ENCODE results near the gene SPON1. TPM values are rescaled to one million over a fixed set of nuclear protein-coding genes. Genes with fewer than 3 reads are reported as not detected.

SPON1 gene
- total RNA-seq, 2 experiments from 2014 or later: 2.1 to 2.2 TPM

GRCh38 chr11:14264966-14265365 lies 302.4 kb downstream of the SPON1 start:
- no peak for ATAC-seq (ENCODE audit: poor library complexity)
- Mint-ChIP-seq H3K27ac (no peak overlapping the region), H3K27me3 (no peaks in the 10 kb centered on the region), H3K36me3 (ENCODE audit: low read depth) (peaks cover 38% of the 10 kb centered on the region), H3K4me1 (ENCODE audit: low read depth) (peaks cover 4% of the 10 kb centered on the region), H3K9me3 (no peaks in the 10 kb centered on the region), H3K4me3 (no peak overlapping the region)
- intact Hi-C loops (cut with DNase I, micrococcal nuclease): no loop called here
- POLR2A ChIA-PET: no interaction called here
- Histone ChIP-seq H3K4me1 (ENCODE audit: insufficient read depth, low read length) (peaks cover 1% of the 10 kb centered on the region), H3K27me3 (ENCODE audit: control insufficient read depth in 1 of 2, insufficient read depth in 2 of 2, low read length in 2 of 2) (no peaks in the 10 kb centered on the region), H3K36me3 (ENCODE audit: insufficient read depth, low read length) (no peaks in the 10 kb centered on the region), H3K4me3 (ENCODE audit: low read length) (no peak overlapping the region), H3K9me3 (ENCODE audit: control insufficient read depth in 1 of 2, insufficient read depth in 1 of 2, low read length in 2 of 2) (no peaks in the 10 kb centered on the region), H3K27ac (ENCODE audit: low read depth in 1 of 2, low read length in 2 of 2) (no peak overlapping the region)
- TF ChIP-seq CTCF (IDR thresholded peaks at IDR 0.05): no peak
- CTCF ChIA-PET: no interaction called here
- DNase-seq: no peak

GRCh38 chr11:14266622-14267021 lies 304.1 kb downstream of the SPON1 start:
- POLR2A ChIA-PET: no interaction called here
- CTCF ChIA-PET: no interaction called here

DNA sequence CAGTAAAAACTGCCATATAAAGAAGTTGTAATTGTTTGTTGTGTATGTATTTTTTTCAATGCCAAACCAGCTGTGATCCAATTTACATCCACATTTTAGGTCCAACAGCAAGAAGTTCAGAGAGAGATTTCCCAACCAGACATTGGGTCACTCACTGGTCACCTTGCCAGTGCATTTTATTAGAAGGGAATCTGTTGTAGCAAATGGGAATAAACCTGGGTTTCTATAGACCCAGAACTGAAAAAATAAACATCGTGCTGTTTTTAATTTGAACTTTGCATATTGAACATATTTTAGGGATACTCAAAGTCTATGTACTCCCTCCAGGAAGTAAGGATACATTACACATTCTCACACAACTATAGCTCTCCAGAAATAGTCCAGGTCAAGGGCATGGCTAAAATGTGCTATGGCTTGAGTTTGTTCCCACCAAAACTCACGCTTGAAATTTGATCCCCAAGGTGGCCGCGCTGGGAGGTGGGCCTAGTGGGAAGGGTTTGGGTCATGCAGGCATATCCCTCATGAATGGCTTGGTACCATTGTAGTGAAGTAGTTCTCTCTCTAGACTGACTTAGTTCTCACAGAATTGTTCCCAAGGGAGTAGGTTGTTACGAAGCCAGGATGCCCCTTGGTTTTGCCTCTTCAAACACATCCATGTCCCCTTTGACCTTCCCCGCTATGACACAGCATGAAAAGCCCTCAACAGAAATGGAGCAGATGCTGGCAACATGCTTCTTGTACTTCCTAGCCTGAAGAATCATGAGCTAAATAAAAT lies 305.5 kb downstream of the SPON1 start:
- no peak for ATAC-seq (ENCODE audit: poor library complexity)
- no peak overlapping the region for H3K27ac Mint-ChIP-seq
- H3K9me3 Mint-ChIP-seq: no peaks in the 10 kb centered on the region
- peaks cover 20% of the 10 kb centered on the region for H3K4me1 ChIP-seq (ENCODE audit: insufficient read depth, low read length)
- H3K4me1 Mint-ChIP-seq (ENCODE audit: low read depth): peaks cover 28% of the 10 kb centered on the region
- no peak overlapping the region for H3K4me3 Mint-ChIP-seq
- DNase-seq: no peak
- H3K27ac ChIP-seq (ENCODE audit: low read depth in 1 of 2, low read length in 2 of 2): no peak overlapping the region
- no peaks in the 10 kb centered on the region for H3K27me3 Mint-ChIP-seq
- intact Hi-C loops (cut with DNase I, micrococcal nuclease): no loop called here
- POLR2A ChIA-PET: no interaction called here
- CTCF ChIA-PET: no interaction called here
- no peaks in the 10 kb centered on the region for H3K27me3 ChIP-seq (ENCODE audit: control insufficient read depth in 1 of 2, insufficient read depth in 2 of 2, low read length in 2 of 2)
- peaks cover 26% of the 10 kb centered on the region for H3K36me3 Mint-ChIP-seq (ENCODE audit: low read depth)
- TF ChIP-seq CTCF (IDR thresholded peaks at IDR 0.05): no peak
- no peak overlapping the region for H3K4me3 ChIP-seq (ENCODE audit: low read length)
- no peaks in the 10 kb centered on the region for H3K36me3 ChIP-seq (ENCODE audit: insufficient read depth, low read length)
- no peaks in the 10 kb centered on the region for H3K9me3 ChIP-seq (ENCODE audit: control insufficient read depth in 1 of 2, insufficient read depth in 1 of 2, low read length in 2 of 2)

More at GRCh38 chr11:14266622-14267021, 304.1 kb downstream of the SPON1 start:
- H3K4me1 ChIP-seq (ENCODE audit: insufficient read depth, low read length): peaks cover 15% of the 10 kb centered on the region
- ATAC-seq (ENCODE audit: poor library complexity): no peak
- DNase-seq: no peak
- H3K9me3 Mint-ChIP-seq: no peaks in the 10 kb centered on the region
- H3K4me3 ChIP-seq (ENCODE audit: low read length): no peak overlapping the region
- H3K4me3 Mint-ChIP-seq: no peak overlapping the region
- H3K27ac Mint-ChIP-seq: no peak overlapping the region
- intact Hi-C loops (cut with DNase I, micrococcal nuclease): no loop called here
- TF ChIP-seq CTCF (IDR thresholded peaks at IDR 0.05): no peak
- no peaks in the 10 kb centered on the region for H3K27me3 ChIP-seq (ENCODE audit: control insufficient read depth in 1 of 2, insufficient read depth in 2 of 2, low read length in 2 of 2)
- H3K27me3 Mint-ChIP-seq: no peaks in the 10 kb centered on the region
- peaks cover 21% of the 10 kb centered on the region for H3K4me1 Mint-ChIP-seq (ENCODE audit: low read depth)
- no peaks in the 10 kb centered on the region for H3K9me3 ChIP-seq (ENCODE audit: control insufficient read depth in 1 of 2, insufficient read depth in 1 of 2, low read length in 2 of 2)
- H3K36me3 Mint-ChIP-seq (ENCODE audit: low read depth): peaks cover 36% of the 10 kb centered on the region
- H3K27ac ChIP-seq (ENCODE audit: low read depth in 1 of 2, low read length in 2 of 2): no peak overlapping the region
- no peaks in the 10 kb centered on the region for H3K36me3 ChIP-seq (ENCODE audit: insufficient read depth, low read length)
